ENCODE measurements around the gene CHAT.

DNA sequence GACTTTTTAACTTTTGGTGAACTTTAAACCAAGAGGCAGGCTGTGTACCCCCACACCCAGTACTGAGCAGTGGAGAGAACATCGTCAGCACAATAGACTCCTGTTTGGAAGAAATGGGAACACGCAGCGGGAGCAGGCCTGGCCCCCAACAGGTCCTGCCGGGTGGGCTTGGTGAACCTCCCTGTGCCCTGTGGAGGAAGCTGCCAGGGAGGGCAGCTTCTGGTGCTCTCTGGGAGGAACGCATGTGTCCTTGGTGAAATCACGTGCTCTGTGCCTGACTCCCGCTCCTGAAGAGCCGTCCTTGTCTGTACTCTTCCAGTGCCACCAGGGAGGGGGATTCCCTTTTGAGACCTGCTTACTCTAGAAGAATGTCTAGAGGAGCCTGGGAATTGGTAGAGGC, 31.6 kb downstream of the CHAT start:
- TF ChIP-seq EZH2phosphoT487 (IDR thresholded peaks at IDR 0.05) (no peak), CTCF (IDR thresholded peaks at IDR 0.05) (no peak)
